Left hindlimb (tissue), 1 donor: ENCODE data around the gene FGF3.

ENCODE experiments used
- DNase-seq: peaks from one replicate; pipeline ENCODE4 v3.0.0-alpha.2; 2018

The FGF3 gene

DNA sequence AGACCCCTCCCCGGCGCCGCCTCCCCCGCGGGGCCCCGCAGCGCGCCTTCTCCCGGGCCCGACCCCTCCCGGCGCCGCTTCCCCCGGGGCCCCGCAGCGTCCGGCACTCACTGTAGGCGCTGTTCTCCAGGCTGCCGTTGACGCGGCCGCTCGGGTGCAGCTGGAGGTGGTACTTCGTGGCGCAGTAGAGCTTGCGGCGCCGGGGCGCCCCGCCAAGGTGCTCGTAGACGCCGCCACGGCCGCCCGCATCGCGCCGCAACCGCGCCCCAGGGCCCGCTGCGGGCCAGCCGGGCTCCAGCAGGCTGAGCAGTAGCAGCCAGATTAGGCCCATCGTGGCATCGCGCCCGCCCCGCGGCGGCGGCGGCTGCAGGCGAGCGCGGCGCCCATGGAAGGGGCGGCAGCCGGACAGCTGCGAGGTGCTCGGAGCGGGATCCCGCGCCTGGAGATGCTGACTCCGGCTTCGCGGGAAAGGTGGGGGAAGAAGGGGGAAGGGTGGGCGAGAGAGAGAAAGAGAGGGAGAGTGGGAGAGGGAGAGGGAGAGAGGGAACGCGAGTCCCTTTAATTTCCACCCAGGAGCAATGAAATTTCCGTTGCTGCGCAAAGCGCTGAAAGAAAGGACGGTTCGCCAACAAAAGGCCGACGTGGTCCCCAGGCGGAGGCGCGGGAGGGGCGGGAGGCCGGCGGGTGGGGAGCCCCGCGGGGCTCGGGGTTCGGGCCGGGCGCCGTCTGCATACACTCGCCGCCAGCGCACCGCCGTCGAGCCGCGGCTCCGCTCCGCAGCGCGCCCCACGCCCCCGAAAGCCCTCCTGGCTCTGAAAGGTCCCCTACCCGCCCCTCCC is at the start of gene FGF3:
TSS of gene FGF3 (minus strand) at position 814 of the 839 bp plus-strand sequence. CDS start at position 331, 483 bp downstream.
- DNase-seq: no peak

DNA sequence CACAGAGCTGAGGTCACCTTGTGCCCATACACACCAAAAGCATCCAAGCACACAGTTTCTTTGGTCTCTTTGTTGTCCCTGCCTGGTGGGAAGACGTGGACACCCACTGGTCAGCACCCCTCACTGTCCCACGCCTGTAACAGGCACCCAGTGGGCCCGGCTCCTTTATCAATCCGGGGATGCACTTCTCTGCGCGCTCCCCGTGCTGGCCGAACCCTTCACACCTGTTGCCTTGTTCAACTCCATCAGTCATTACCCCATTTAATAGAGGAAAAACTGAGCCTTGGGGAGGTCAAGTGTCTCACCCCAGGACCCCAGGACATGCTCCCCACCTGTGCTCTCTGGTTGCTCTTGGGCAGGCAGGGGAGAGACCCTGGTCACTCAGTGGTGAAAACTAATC is 49.7 kb upstream of the FGF3 start:
- no peak for DNase-seq

DNA sequence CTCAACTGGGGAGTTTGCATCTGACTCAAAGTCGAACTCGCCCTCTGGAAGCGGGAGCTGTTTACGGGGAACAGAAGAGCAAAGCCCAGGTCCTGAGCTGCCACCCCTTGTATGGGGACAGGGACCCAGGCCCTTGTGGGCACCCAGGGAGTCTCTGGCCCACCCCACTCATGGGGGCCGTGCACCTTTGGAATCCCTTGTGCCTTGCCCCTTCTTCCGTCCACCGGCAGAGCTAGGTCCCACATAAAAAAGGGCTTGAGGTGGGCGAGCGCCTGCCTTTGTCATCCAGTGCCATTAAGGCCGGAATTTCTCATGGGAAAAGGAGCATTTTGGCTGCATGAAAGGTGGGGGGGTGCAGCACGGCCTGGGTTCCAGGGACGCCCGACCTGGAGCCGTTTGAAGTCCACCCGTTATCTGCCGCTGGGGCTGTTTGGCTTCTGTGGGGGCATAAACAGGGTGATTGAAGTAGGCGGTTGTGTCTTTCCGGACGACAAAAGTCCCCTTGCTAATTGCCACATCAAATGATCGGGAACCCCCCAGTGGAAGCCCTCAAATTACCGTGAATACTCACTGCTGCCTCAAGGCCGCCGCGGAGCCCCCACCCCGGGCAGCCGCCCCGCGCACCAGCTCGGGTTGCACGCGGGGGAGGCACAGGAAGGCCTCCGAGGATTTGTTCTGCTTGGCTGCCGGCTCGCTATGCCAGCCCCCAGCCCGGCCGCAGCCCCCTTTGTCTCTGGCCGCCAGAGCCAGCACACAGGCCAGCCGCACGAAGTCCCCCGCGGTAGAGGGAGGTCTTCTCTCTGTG is 49.0 kb upstream of the FGF3 start:
- no peak for DNase-seq

- DNase-seq: no peak
These were observed 48.1 kb upstream of the FGF3 start for GRCh38 chr11:69867076-69868005.

- no peak for DNase-seq
These were observed 47.4 kb upstream of the FGF3 start for GRCh38 chr11:69866648-69867047.

DNA sequence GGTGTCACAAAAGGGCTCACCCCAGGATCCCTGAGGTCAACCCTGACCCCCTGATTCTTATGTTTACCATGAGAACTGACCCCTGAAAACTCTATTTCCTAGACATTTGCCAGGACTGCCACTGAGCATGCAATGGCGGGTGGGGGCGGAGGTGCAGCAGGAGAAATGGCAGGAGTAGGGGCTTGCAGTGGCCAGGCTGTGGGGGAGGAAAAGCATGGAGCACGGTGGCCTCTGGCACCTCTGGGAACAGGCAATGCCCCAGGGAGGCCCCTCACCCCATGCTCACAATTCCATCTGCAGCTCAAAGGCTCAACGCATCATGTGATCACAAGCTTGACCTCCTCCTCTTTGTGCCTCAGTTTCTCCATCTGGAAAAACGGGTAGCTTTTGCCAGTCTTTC is 46.5 kb upstream of the FGF3 start:
- no peak for DNase-seq

- no peak for DNase-seq
These were observed 45.8 kb upstream of the FGF3 start for GRCh38 chr11:69864686-69865661.

DNA sequence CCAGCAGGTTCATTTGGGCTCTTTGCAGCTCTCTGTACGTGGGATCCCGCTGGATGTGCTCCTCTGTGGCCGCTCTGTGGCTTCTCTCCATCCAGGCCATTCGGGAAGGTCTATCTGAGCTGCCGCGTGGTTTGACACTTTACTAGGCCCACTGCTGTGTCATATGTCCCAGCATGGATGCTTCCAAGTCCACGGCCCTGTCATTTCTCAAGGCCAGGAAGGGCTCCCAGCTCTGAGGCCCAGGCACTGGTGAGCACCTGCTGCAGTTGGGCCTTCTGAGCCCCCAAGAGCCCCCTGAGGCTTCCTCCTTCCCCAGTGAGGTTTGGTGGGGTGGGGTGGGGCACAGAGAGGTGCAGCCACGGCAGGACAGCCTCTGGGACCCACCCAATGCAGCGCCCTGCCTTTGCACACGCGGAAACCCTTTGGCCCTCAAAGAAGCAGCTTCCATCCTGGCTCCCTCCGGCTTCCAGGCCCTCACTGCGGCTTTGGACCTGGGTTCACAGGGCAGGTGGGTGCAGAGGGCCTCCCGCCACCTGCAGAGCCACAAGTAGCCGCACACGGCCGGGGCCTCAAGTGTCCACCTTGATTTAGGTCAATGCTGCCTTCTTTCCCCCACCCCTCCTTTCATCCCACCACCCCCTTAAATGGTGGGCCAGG is 44.5 kb upstream of the FGF3 start:
- no peak for DNase-seq

DNA sequence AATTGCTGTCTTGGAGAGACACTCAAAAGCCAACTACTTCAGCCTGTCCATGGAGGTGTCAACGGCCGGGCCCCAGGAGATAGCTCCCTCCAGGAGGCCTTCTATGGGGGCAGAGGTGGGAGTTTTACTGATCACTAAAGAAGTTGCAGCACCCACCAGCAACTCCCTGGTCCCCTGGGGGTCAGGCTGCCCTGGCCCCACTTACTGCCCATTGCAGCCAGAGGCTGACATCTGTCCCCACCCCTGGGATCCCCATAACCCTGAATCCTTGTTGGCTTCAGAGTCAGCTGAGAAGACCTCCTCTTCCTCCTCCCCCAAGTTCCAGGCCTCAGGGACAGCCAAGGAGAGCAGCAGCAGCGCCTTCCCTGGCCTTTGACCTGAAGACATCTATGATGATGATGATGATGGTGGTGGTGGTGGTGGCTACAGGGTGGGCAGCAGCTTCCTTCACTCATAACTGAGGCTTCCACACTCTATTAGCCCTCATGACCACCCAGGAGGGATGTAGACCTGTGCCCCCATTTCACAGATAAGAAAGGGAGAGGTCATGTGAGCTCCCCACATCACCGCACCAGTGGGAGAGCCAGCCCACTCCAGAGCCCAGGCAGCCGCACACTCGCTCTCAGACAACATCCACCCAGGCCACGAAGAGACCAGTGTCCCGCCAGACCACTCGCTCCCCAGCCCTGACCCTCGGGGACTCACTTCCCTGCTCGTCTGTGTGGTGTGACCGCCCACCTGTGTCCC is 43.8 kb upstream of the FGF3 start:
- no peak for DNase-seq

DNA sequence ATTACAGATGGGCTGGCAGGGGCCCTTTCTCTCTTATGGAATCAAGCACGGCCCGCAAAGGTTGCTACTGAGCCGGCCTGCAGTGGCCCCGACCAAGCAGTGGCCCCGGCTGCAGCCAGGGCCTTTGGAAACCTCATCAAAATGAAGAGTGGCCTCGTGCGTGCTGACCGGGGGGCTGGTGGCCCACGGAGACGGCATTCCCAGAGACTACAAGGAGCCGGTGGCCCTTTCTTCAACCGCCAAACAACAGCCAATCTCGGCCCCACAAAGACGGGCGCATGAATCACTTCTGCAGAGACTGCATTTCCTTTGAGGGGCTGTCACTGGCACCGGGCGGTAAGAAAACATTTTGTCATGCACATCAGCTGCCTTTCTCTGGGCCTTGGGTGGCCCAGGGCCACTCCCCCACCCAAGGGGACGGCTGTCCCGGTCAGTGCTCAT is 43.1 kb upstream of the FGF3 start:
- DNase-seq: no peak

GRCh38 chr11:69861901-69862300 is 42.7 kb upstream of the FGF3 start:
- DNase-seq: no peak

DNA sequence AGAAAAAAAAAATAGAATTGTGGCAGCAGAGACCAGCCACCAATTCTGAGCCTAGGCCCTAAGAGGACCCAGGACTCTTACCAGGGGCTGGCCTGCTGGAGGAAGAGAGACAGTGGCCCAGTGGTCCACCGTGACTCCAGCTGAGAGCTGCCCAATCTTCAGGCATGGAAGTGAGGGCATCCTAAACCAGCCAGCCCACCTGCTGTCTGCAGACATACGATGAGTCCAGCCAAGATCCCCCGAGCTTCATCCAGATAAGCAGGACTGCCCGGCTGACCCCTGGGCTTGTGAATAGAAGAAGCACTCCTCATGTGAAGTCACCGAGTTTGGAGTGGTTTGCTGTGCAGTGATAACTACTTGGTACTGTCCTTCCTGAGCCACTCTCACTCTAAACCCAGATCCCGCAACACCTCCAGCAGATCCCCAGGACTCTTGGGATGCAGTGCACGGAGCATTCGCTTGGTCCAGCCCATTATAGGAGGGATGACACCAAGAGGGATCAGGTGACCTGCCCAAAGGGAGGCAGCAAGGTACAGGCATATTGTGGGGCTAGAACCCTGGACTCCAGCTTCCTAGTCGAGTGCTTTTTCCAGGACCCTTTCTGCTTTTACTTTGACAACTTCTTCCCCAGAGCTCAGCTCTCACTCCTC is 41.7 kb upstream of the FGF3 start:
- no peak for DNase-seq

DNA sequence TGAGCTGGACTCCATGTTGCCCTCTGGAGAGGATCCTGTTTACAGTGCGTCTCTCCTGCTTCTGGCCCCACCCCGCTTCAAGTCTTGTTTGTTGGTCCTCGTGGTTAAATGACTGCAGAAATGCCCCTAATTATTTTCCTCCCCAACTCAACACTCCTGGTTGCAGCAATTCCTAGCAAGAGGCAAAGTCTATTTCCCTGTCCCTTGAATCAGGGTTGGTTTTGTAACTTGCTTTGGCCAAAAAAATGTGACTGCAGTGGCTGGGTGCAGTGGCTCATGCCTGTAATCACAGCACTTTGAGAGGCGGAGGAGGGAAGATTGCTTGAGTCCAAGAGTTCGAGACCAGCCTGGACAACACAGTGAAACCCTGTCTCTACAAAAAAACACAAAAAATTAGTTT is 41.0 kb upstream of the FGF3 start:
- DNase-seq: no peak

GRCh38 chr11:69859275-69859934 is 40.2 kb upstream of the FGF3 start:
- no peak for DNase-seq

DNA sequence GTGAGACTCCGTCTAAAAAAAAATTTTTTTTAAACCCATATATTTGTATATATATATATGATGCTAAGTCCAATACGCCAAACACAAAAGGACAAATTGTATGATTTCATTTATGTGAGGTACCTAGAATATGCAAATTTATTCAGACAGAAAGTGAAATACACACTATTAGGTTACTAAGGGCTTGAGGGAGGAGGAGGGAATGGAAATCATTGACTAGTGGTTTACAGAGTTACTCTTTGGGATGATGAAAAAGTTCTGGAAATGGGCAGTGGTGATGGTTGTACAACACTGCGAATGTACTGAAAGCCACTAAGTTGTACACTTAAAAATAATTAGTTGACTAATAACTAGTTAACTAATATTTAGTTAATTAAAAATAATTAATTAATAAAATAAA is 36.2 kb upstream of the FGF3 start:
- no peak for DNase-seq

- no peak for DNase-seq
These were observed 35.5 kb upstream of the FGF3 start for GRCh38 chr11:69854713-69855112.

- no peak for DNase-seq
These were observed 32.8 kb upstream of the FGF3 start for GRCh38 chr11:69852056-69852455.

DNA sequence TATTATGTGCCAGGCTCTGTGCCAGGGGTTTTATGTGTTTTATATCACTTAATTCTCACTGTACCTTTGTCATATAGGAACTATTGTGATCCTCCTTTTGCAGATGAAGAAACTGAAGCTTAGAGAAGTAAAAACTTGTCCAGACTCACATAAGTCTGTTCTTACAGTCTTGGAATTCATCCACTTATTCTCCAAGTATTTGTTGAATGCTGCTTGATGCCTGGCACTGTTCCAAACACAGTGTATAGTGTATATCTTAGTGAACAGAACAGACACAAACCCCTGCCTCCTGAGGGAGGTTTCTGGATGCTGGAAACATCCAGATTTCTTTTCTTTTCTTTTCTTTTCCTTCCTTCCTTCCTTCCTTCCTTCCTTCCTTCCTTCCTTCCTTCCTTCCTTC is 29.0 kb upstream of the FGF3 start:
- no peak for DNase-seq

DNA sequence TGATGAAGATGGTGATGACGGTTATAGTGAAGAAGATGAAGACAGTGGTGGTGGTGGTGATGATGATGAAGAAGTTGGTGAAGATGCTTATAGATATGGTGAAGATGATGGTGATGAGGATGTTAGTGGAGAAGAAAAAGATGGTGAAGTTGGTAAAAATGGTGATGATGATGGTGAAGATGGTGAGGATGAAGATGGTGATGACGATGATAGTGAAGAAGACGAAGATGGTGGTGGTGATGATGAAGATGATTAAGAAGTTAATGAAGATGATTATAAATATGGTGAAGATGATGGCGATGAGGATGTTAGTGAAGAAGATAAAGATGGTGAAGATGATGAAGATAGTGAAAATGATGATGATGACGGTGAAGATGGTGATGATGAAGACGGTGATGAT is 25.2 kb upstream of the FGF3 start:
- DNase-seq: no peak
